ENCODE measurements around the gene RTTN. TPM values are rescaled to one million over a fixed set of nuclear protein-coding genes. Genes with fewer than 3 reads are reported as not detected.
A peak's percentile ranks its signal among the peaks of the same experiment; 100 is the strongest.

RTTN gene
- polyA plus RNA-seq, 2 of the 4 experiments (the other 2 are of a cell fraction), result 8.4 to 24.6 TPM

DNA sequence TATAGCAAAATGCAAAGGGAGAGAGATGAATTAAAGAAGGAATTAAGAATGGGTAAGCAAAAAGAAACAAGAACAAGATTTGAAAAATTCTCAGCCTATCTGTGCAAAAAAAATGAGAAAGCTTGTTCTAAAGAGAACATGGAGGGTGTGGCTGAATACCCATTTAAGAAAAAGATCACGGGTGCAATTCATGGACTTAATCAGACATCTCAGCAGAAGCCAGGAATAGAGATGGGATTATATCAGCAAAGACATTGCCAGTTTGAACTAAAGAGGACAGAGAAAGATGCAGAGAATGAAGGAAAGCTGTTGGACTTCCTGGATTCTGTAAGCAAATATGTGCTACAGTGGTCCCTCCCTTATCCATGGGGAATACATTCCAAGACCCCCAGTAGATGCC is 115.6 kb downstream of the RTTN start:
- WGBS (ENCODE audit: missing lambda C conversion rate), result 94% methylated on average over 1 of the region's 1 CpG
- FAIRE-seq, result no peak
- Histone ChIP-seq H3K4me2 (no peak overlapping the region), H3K4me3 (no peak overlapping the region), H3K9me3 (no peaks in the 10 kb centered on the region), H3K4me1 (no peaks in the 10 kb centered on the region), H3K27ac (no peak overlapping the region)
- no peak for DNase-seq (ENCODE audit: low read depth in 1 of 2, low spot score in 1 of 2)
- no peak for ATAC-seq
- TF ChIP-seq NPAS2 (CRISPR knock-in tag; IDR thresholded peaks at IDR 0.05; ENCODE audit: borderline replicate concordance) (no peak), HOXB5 (CRISPR knock-in tag; IDR thresholded peaks at IDR 0.05) (no peak), MAFK (IDR thresholded peaks at IDR 0.05; ENCODE audit: partially characterized antibody) (no peak), MAZ (IDR thresholded peaks at IDR 0.05; ENCODE audit: borderline replicate concordance, low read depth, low read length) (no peak), HDAC2 (IDR thresholded peaks at IDR 0.05) (no peak)
- CTCF ChIA-PET, result no interaction called here
- POLR2A ChIA-PET, result no interaction called here

DNA sequence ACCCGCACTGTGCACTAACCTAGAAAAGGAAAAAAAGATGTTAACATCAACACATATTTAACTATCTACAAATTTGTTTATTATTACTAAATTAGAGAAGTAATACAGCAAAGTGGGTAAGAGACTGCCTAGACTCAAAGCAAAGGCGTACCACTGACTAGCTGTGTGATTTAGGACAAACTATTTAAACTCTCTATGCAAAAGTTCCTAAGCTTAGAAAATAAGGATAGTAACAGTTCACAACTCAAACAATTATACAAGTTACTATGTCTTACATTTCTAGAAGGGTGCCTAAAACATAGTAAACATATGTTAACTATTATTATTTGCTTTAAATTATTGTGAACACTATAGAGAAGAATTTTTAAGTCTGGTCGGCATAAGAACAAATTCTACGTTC is 119.4 kb downstream of the RTTN start:
- no peak overlapping the region for H3K4me2 ChIP-seq
- DNase-seq (ENCODE audit: low read depth in 1 of 2, low spot score in 1 of 2), result no peak
- POLR2A ChIA-PET, result no interaction called here
- no peak overlapping the region for H3K4me3 ChIP-seq
- no peak for ATAC-seq
- WGBS (ENCODE audit: missing lambda C conversion rate), result 65% methylated on average over 4 of the region's 4 CpGs
- CTCF ChIA-PET, result interaction anchor here (0.6 to 1.5 kb wide), 6 partner anchors 10 to 388 kb away, joined by 3 to 6 read pairs (median 3); no protein-coding TSS in a partner anchor
- FAIRE-seq, result no peak
- H3K4me1 ChIP-seq, result no peaks in the 10 kb centered on the region
- no peaks in the 10 kb centered on the region for H3K9me3 ChIP-seq
- TF ChIP-seq NR3C1 (IDR thresholded peaks at IDR 0.05) (no peak), ESRRA (IDR thresholded peaks at IDR 0.05; ENCODE audit: borderline replicate concordance, low read length) (no peak), RARB (CRISPR knock-in tag; IDR thresholded peaks at IDR 0.05) (no peak), MAFK (IDR thresholded peaks at IDR 0.05; ENCODE audit: partially characterized antibody) (no peak), POLR2A (IDR thresholded peaks at IDR 0.05; ENCODE audit: low read length) (no peak), RCOR1 (IDR thresholded peaks at IDR 0.05; ENCODE audit: low read depth, low read length) (no peak)
- no peak overlapping the region for H3K27ac ChIP-seq

DNA sequence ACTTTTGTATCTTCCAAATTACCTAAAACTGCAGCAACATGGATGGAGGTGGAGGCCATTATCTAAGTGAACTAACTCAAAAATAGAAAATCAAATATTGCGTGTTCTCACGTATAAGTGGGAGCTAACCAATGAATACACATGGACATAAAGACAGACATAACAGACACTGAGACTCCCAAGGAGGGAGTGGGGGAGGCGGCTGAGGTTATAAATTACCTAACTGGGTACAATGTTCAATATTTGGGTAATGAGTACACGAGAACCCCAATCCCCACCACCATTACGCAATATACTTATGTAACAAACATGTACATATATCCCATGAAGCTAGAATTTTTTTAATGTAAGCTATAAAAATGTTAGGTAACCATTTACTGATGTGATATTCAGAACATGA is 119.8 kb downstream of the RTTN start:
- no peak for DNase-seq (ENCODE audit: low read depth in 1 of 2, low spot score in 1 of 2)
- Histone ChIP-seq H3K9me3 (no peaks in the 10 kb centered on the region), H3K4me3 (no peak overlapping the region), H3K4me2 (no peak overlapping the region), H3K4me1 (no peaks in the 10 kb centered on the region), H3K27ac (no peak overlapping the region)
- ChIA-PET POLR2A (no interaction called here), CTCF (interaction anchor here (0.6 to 1.3 kb wide), 5 partner anchors 12 to 389 kb away, joined by 3 to 4 read pairs (median 3); no protein-coding TSS in a partner anchor)
- TF ChIP-seq POLR2AphosphoS2 (conservative IDR thresholded peaks at IDR 0.05; ENCODE audit: low read length) (no peak), MAFK (IDR thresholded peaks at IDR 0.05; ENCODE audit: partially characterized antibody) (no peak), CEBPB (IDR thresholded peaks at IDR 0.05) (0 out of 4 replicates have a peak, but pooled peaks of 1 of the 2 experiments have one; percentile 22), HEYL (CRISPR knock-in tag; IDR thresholded peaks at IDR 0.05) (no peak)
- WGBS (ENCODE audit: missing lambda C conversion rate), result 63% methylated on average over 5 of the region's 5 CpGs
- ATAC-seq, result no peak
- FAIRE-seq, result no peak

DNA sequence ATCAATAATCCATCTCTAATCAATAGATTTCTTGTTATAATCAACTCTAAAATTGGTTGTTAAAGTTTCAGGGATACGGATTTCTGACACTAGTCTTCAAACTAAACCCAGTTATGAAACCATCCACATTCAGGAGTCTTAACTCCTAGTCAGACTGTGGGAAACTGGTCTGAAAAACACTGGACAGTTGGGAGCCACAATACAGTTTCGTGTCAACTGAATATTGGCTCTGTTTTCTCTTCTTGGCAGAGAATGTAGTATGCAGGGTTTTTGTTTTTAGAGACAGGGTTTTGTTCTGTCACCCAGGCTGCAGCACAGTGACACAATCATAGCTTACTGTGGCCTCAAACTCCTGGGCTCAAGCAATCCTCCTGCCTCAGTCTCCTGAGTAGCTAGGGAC is 123.1 kb downstream of the RTTN start:
- ATAC-seq (no peak), FAIRE-seq (no peak), DNase-seq (ENCODE audit: low read depth in 1 of 2, low spot score in 1 of 2) (no peak)
- 91% methylated on average over 2 of the region's 2 CpGs for WGBS (ENCODE audit: missing lambda C conversion rate)
- Histone ChIP-seq H3K4me1 (no peaks in the 10 kb centered on the region), H3K4me2 (no peak overlapping the region), H3K9me3 (no peaks in the 10 kb centered on the region), H3K27ac (no peak overlapping the region), H3K4me3 (no peak overlapping the region)
- TF ChIP-seq NPAS2 (CRISPR knock-in tag; IDR thresholded peaks at IDR 0.05; ENCODE audit: borderline replicate concordance) (no peak), MAFK (IDR thresholded peaks at IDR 0.05; ENCODE audit: partially characterized antibody) (no peak), CEBPB (IDR thresholded peaks at IDR 0.05) (no peak), EP300 (IDR thresholded peaks at IDR 0.05) (no peak), ESRRA (IDR thresholded peaks at IDR 0.05; ENCODE audit: borderline replicate concordance, low read length) (no peak), NFE2L2 (conservative IDR thresholded peaks at IDR 0.05; ENCODE audit: low read length) (no peak), RFX5 (IDR thresholded peaks at IDR 0.05) (no peak), NR3C1 (IDR thresholded peaks at IDR 0.05) (no peak), GATA3 (IDR thresholded peaks at IDR 0.05; ENCODE audit: borderline replicate concordance) (no peak), RARB (CRISPR knock-in tag; IDR thresholded peaks at IDR 0.05) (no peak), ZC3H11A (IDR thresholded peaks at IDR 0.05) (no peak), ZNF302 (CRISPR knock-in tag; IDR thresholded peaks at IDR 0.05) (no peak), SREBF2 (IDR thresholded peaks at IDR 0.05) (no peak), JUN (IDR thresholded peaks at IDR 0.05) (no peak)
- TF ChIP-seq, protein P1, sequence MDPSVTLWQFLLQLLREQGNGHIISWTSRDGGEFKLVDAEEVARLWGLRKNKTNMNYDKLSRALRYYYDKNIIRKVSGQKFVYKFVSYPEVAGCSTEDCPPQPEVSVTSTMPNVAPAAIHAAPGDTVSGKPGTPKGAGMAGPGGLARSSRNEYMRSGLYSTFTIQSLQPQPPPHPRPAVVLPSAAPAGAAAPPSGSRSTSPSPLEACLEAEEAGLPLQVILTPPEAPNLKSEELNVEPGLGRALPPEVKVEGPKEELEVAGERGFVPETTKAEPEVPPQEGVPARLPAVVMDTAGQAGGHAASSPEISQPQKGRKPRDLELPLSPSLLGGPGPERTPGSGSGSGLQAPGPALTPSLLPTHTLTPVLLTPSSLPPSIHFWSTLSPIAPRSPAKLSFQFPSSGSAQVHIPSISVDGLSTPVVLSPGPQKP (IDR thresholded peaks at IDR 0.05; ENCODE audit: low read depth, low read length), result no peak
- TF ChIP-seq, protein P2, sequence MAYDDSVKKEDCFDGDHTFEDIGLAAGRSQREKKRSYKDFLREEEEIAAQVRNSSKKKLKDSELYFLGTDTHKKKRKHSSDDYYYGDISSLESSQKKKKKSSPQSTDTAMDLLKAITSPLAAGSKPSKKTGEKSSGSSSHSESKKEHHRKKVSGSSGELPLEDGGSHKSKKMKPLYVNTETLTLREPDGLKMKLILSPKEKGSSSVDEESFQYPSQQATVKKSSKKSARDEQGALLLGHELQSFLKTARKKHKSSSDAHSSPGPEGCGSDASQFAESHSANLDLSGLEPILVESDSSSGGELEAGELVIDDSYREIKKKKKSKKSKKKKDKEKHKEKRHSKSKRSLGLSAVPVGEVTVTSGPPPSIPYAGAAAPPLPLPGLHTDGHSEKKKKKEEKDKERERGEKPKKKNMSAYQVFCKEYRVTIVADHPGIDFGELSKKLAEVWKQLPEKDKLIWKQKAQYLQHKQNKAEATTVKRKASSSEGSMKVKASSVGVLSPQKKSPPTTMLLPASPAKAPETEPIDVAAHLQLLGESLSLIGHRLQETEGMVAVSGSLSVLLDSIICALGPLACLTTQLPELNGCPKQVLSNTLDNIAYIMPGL (CRISPR knock-in tag; IDR thresholded peaks at IDR 0.05; ENCODE audit: borderline replicate concordance), result no peak
- TF ChIP-seq, protein P3, sequence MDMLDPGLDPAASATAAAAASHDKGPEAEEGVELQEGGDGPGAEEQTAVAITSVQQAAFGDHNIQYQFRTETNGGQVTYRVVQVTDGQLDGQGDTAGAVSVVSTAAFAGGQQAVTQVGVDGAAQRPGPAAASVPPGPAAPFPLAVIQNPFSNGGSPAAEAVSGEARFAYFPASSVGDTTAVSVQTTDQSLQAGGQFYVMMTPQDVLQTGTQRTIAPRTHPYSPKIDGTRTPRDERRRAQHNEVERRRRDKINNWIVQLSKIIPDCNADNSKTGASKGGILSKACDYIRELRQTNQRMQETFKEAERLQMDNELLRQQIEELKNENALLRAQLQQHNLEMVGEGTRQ (IDR thresholded peaks at IDR 0.05), result no peak
- TF ChIP-seq, protein P4, sequence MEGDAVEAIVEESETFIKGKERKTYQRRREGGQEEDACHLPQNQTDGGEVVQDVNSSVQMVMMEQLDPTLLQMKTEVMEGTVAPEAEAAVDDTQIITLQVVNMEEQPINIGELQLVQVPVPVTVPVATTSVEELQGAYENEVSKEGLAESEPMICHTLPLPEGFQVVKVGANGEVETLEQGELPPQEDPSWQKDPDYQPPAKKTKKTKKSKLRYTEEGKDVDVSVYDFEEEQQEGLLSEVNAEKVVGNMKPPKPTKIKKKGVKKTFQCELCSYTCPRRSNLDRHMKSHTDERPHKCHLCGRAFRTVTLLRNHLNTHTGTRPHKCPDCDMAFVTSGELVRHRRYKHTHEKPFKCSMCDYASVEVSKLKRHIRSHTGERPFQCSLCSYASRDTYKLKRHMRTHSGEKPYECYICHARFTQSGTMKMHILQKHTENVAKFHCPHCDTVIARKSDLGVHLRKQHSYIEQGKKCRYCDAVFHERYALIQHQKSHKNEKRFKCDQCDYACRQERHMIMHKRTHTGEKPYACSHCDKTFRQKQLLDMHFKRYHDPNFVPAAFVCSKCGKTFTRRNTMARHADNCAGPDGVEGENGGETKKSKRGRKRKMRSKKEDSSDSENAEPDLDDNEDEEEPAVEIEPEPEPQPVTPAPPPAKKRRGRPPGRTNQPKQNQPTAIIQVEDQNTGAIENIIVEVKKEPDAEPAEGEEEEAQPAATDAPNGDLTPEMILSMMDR (IDR thresholded peaks at IDR 0.05), result no peak
- POLR2A ChIA-PET, result no interaction called here
- CTCF ChIA-PET, result no interaction called here

Measured in A549 (cell line).